ENCODE data around the gene KIF3A.
A peak's percentile ranks its signal among the peaks of the same experiment; 100 is the strongest.

The KIF3A gene

DNA sequence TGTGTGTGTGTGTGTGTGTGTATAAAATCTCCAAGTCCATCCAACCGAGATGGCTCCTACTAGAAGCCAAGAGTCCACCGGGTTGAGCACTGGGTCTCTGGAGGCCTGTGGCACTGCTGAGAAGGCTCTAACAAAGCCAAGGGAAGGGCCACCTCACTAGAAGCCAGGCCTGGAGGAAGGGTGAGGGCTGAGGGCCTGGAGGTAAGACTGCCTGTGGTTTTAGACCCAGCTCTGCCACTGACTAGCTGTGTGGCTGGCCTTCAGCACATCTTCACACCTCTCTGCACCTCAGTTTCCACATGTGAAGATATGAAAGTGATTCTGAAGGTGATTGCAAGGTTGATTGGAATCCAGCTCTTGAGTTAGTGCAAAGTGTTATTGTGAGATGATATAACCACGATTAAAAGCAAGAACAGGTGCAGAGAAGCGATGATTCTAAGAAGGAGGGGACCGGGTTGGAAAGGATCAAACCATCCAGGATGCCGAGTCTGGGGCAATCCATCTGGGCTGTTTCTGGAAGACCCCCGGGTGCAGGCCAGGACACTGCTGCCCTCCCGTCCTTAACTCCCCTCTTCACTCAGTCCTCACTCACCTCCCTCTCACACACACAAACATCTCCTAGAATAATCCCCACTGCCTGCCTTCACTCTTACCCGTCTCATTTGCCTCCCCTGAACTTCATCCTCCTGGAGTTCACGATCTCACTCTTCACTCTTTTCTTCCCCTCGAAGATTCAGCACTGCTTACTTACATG, 61.2 kb downstream of the KIF3A start:
- DNase-seq = no peak

DNA sequence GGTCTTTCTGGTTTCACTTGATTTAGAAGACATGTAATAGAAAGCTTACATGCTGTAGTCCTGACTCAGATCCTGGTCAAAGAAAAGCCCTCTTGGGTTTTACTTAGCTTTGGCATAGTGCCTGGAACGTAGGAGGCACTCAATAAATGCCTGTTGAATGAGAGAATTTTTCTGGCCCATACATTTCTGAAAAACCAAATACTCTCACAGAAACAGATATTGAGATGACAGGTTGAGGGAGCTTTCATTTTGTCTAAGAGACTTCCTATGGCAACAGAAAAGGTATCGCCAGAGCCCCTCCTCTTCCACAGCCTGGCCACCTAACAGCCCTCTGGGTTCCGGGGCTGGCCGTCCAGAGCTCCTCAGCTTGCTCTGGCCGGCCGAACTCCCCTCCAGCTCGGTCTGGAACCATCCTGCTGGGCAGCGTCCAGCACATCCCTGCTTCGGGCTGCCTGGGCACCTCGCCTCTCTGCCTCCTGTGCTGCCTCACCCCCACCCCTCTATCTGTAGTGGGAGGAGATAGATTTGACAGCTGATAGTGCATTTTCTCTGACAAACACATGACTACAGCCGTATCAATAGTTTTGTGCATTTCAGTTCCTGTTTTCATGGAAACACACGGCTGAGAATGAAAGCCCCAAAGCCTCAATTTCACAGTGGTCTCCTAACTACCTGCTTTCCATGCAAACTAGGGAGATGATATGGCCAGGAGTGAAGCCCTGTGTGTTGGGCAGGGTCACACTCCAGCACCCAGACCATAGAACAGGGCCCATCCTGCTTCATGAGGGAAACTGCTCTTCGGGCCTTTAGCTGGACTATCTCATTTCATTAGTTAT, 62.5 kb downstream of the KIF3A start:
- DNase-seq = no peak

DNA sequence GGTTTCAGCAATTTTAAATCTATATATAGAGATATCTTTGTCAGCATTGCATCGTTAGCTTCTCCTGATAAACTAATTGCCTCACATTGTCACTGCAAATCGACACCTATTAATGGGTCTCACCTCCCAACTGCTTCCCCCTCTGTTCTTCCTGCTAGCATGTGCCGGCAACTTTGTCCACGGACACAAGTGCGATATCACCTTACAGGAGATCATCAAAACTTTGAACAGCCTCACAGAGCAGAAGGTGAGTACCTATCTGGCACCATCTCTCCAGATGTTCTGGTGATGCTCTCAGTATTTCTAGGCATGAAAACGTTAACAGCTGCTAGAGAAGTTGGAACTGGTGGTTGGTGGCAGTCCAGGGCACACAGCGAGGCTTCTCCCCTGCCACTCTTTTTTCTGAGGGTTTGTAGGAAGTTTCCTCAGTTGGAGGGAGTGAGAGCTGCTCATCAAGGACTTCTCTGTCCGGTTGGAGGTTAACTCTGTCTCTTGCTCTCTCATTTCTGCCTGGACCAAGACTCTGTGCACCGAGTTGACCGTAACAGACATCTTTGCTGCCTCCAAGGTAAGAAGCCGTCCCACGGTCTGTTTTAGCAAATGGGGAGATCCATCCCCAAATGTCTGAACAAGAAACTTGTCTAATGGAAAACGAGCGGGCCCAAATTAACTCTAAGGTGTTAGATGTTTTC, 63.3 kb downstream of the KIF3A start, which contains the start of gene IL4:
IL4 (plus strand) TSS at position 51 of the 692 bp plus-strand sequence; CDS start at position 113, 62 bp downstream.
- DNase-seq = peak in 1 of 2 experiments; percentile 12

GRCh38 chr5:132673488-132673887, 63.9 kb downstream of the KIF3A start:
- DNase-seq = no peak

DNA sequence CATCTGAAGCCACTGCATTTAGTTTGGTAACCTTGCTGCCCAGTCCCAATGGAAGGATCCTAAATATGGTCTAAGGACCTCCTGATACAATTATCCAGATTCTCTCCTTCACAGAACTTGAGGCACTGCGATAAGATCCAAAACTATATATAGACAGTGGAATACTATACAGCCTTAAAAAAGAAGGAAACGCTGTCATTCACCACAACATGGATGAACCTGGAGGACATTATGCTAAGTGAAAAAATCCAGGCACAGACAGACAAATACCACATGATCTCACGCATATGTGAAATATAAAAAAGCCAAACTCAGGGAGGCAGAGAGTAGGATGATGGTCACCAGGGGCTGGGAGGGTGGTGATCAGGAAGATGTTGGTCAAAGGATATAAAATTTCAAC, 66.3 kb downstream of the KIF3A start:
- DNase-seq = no peak

DNA sequence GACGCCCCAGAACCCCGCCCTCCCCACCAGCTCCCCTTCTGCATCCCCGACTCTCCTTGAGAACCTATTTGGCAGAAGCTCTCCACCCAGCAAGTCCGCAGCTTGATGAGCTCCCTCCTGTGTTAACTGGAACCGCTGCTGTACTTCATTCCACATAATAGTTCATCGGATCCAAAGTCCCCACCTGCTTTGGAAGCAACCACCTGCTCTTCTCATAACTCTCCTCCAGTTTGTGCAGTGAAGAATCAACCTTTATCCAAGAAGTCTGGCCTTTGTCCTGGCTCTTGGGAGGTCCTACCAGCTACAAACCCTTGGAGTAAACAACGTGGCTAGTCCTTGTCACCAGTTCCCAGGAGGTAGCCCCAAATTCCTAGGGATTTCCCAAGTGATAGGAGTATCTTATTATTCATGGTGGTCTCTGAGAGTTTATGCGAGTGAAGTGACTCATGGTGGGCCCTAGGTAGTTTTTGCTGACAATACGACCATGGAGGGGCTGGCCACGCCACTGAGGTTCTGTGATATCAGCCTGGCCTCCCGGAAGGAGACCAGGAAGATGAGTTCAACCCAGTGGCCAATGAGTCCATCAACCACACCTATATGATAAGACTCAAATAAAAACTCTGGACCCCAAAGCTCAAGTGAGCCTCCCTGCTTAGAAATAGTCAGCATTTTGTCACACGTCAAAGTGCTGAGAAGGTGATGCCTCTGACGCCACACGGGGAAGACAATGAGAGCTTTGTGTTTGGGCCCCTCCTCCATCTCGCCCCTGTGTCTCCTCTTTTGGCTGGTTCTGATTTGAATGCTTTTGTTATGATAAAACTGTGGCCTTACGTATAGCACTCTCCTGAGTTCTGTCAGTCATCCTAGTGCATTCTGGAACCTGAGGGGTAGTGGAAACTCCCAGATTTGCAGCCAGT, 67.1 kb downstream of the KIF3A start:
- no peak for DNase-seq

DNA sequence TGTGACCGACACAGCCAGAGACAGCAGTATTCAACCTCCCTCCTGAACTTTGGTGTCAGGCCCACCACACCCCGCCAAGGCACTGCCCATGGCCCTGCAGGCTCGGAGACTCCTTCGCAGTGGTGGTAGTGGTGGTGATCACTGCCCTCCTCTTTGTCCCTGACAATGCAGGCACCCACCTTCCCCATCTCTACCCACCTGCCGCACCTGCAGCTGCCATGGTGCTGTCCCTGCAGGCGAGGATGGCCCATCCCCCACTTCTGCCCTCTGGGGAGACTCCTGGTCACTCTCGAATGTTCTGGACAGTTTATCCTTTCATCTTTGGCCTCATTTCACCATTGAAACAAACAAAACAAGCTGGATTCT, 67.9 kb downstream of the KIF3A start:
- DNase-seq = no peak

DNA sequence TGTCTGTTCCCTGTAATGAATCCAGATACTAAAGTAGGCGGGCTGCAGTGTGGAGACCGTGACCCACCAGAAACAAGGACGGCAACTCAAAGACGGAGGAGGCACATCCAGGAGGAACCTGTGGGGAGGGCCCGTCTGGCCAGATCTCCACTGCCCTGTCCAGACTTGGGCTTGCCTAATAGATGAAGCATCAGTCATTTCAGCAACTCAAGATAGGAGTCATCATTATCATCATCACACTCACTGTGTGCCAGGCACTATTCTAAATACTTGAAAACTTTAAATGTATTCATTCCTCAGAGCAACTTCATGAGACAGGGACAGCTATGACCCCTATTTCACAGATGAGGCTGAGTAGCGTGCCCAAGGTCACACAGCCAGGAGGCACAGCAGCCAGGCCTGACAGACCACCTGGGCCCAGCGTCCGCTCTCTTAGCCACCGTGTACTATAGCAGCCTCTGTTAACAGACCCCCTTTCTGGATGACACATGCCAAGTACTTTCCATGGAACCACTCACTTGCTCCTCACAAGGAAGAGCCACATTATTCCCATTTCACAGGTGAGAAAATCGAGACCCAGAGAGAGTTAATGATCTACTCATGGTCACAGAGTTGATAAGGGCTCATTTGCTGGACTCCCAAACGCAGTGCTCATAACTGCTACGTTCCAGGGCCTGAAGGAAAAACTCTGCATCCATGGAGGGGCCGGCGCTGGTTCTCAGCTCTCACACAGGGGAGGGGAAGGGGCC, 68.5 kb downstream of the KIF3A start:
- no peak for DNase-seq

DNA sequence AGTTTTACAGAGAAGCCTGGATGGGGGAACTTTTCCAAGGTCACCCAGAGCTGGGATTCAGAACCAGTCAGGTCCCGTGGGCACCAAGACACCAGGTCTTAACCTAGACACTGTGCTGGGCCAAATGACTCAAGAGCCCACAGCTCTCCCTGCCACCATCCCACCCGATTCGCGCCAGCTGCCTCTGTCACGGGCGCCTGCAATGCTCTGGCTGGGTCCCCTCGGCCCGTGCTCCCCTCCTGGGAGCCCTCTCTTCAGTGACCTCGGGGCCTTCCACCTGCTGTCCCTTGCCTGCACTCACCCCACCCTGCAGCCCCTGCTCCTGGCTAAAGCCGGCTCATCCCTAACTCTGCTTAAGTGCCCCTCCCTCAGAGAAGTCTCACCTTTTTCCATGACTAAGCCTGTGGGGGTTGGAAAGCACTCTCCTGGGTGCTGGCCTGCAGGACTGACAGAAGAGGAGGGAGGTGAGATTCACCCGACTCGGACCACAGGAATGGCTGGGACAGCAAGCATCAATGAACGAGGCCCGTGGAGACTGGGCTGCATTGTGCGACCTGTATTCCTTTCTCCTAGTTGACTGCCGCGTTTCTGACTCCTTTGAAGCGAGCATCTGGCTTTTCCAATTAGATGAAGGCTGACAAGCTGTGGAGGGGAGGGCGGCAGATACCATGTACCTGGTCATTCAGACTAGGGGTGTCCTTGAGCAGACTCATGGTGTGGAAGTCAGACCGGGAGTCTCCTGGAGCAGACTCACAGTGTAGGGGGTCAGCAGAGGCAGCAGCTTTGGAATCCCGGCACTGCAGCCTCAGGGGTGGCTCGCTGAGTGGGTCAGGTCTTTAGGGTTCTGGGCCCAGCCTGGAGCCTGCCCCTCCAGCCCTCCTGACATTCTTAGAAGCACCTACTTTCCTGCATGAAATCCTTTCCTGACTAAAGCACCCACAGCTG, 69.3 kb downstream of the KIF3A start:
- DNase-seq = no peak

GRCh38 chr5:132667309-132667708, 70.0 kb downstream of the KIF3A start:
- no peak for DNase-seq

GRCh38 chr5:132666310-132667123, 70.8 kb downstream of the KIF3A start:
- DNase-seq = no peak

- no peak for DNase-seq
These were observed 71.7 kb downstream of the KIF3A start for GRCh38 chr5:132665574-132666080.

GRCh38 chr5:132664696-132665209, 72.6 kb downstream of the KIF3A start:
- no peak for DNase-seq

DNA sequence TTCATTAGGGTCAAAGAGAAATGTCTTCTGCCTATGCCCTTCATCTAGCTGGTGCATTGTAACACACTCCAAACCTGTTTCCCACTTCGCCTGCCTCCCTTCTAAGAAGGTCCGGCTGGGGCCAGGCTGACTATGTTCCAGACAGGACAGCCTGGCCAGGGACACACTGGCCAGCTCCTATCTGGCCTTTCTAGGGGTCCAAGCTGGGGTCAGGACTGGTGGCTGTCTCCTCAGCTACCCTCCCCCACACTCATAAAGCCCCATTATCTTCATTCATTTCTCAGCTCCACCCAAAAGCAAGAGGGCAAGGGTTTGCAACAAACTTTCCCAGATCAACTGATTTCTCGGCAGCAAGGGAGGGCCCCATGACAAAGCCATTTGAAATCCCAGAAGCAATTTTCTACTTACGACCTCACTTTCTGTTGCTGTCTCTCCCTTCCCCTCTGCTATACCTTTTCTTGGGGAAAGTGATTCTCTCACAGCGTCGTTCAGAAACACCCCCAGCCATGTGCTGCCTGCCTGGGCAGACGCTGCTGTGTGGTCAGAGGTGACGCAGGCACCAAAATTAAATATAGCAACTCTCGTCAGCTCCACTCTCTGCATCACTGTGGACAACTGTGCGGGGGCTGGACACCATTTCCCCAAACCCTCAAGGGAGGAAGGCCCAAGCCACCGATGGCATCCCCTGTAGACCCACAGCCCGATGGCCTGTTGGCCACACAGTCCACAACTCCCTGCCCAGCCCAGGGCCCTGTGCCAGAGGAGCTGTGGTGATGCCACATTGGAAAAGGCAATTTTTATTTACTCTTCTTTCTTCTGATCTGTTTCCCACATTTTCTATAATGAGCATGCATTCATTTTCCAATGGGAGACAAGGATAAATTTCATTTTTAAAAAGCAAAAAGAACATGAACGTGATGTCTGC, 73.3 kb downstream of the KIF3A start:
- DNase-seq = no peak

- no peak for DNase-seq
These were observed 74.2 kb downstream of the KIF3A start for GRCh38 chr5:132662925-132663770.

- DNase-seq = no peak
These were observed 75.3 kb downstream of the KIF3A start for GRCh38 chr5:132662004-132662401.

All from NCI-H524 (cell line).